ENCODE measurements around the gene GLIS1. TPM values are rescaled to one million over a fixed set of nuclear protein-coding genes. Genes with fewer than 3 reads are reported as not detected.

Gene GLIS1
- total and polyA plus RNA-seq, 10 of the 15 experiments (the other 5 are each of a cell fraction or from before 2014, with no cell fraction given): not detected

GRCh38 chr1:53763911-53764310, 24.9 kb upstream of the GLIS1 start:
- intact Hi-C loops (cut with micrococcal nuclease; ENCODE audit: unreplicated experiment): no loop called here
- H3K9ac ChIP-seq (ENCODE audit: control insufficient read depth, insufficient read depth, low read length): no peak overlapping the region
- H3K4me1 ChIP-seq (ENCODE audit: control insufficient read depth, insufficient read depth, low read length): peaks cover 3% of the 10 kb centered on the region; the same call in 1 of the 2 replicates
- RAD21 ChIA-PET (ENCODE audit: unreplicated experiment): no interaction called here
- no peak overlapping the region for H2AFZ ChIP-seq (ENCODE audit: control insufficient read depth, low read depth, low read length)
- H3K36me3 ChIP-seq (ENCODE audit: control insufficient read depth in 2 of 2, insufficient read depth in 2 of 2, low read length in 1 of 2): peaks cover 0 to 4% of the 10 kb centered on the region in 2 experiments; a peak in 1 of 4 replicates
- CTCF ChIA-PET: interaction anchor here (0.9 kb wide), 1 partner anchor 10 kb away, joined by 3 read pairs; no protein-coding TSS in a partner anchor
- H3K4me3 ChIP-seq: no peak overlapping the region
- SMC1A ChIA-PET (ENCODE audit: uncharacterized antibody, unreplicated experiment): no interaction called here
- no peaks in the 10 kb centered on the region for H3K27me3 ChIP-seq (replicated peaks in 1 of 2; ENCODE audit: control insufficient read depth in 2 of 2, insufficient read depth in 2 of 2, low read length in 1 of 2)
- in situ Hi-C loops (cut with MboI): no loop called here
- no peak for DNase-seq (ENCODE audit: low read depth, low spot score)
- no peak for ATAC-seq
- POLR2A ChIA-PET: interaction anchor here (0.5 kb wide), 1 partner anchor 1437 kb away, joined by 4 read pairs; no protein-coding TSS in a partner anchor
- H3K9me3 ChIP-seq (replicated peaks; ENCODE audit: control insufficient read depth, insufficient read depth, low read length): no peaks in the 10 kb centered on the region
- 95% methylated on average over 2 of the region's 2 CpGs for WGBS (ENCODE audit: insufficient coverage, insufficient replicate concordance, low lambda C conversion rate, missing lambda C conversion rate)
- no peak overlapping the region for H3K27ac ChIP-seq (ENCODE audit: control insufficient read depth, insufficient read depth)
- no peaks in the 10 kb centered on the region for H3K79me2 ChIP-seq (ENCODE audit: control insufficient read depth, insufficient read depth, low read length)
- H4K20me1 ChIP-seq (ENCODE audit: control insufficient read depth, insufficient read depth): no peaks in the 10 kb centered on the region
- H3K4me2 ChIP-seq (ENCODE audit: control insufficient read depth, insufficient read depth): no peak overlapping the region
- no TSS peak for BruUV-seq (replicated peaks)
- no peak for FAIRE-seq
- TF ChIP-seq REST (IDR thresholded peaks at IDR 0.05; ENCODE audit: low read depth, low read length): no peak
- no peak for TF ChIP-seq EGR1 (IDR thresholded peaks at IDR 0.05; ENCODE audit: borderline replicate concordance in 1 of 2, low read depth in 2 of 2, low read length in 2 of 2)
- TF ChIP-seq HSF1 (IDR thresholded peaks at IDR 0.05; ENCODE audit: low read depth, low read length): no peak
- no peak for TF ChIP-seq HDAC2 (IDR thresholded peaks at IDR 0.05)
- TF ChIP-seq ZNF217 (IDR thresholded peaks at IDR 0.05): no peak
- no peak for TF ChIP-seq NRF1 (conservative IDR thresholded peaks at IDR 0.05; ENCODE audit: low read depth, low read length)
- no peak for TF ChIP-seq IKZF1 (conservative IDR thresholded peaks at IDR 0.05)
- no peak for TF ChIP-seq SIN3A (IDR thresholded peaks at IDR 0.05; ENCODE audit: low read depth, low read length)
- TF ChIP-seq SMC3 (IDR thresholded peaks at IDR 0.05; ENCODE audit: borderline replicate concordance, low read length): no peak
- TF ChIP-seq HDAC6 (IDR thresholded peaks at IDR 0.05; ENCODE audit: unreplicated experiment): no peak
- no peak for TF ChIP-seq MEF2A (IDR thresholded peaks at IDR 0.05; ENCODE audit: insufficient read depth, low read depth, low read length)
- TF ChIP-seq NR2F1 (conservative IDR thresholded peaks at IDR 0.05): no peak
- no peak for TF ChIP-seq EP300 (IDR thresholded peaks at IDR 0.05; ENCODE audit: borderline replicate concordance in 1 of 2, control insufficient read depth in 1 of 2, low read depth in 2 of 2, low read length in 2 of 2)
- no peak for TF ChIP-seq SUZ12 (IDR thresholded peaks at IDR 0.05; ENCODE audit: unreplicated experiment)
- no peak for TF ChIP-seq EZH2 (IDR thresholded peaks at IDR 0.05; ENCODE audit: borderline replicate concordance, control insufficient read depth, low read depth, low read length)
- no peak for TF ChIP-seq RELB (IDR thresholded peaks at IDR 0.05; ENCODE audit: low read depth)

Data from GM12878 (cell line).